GM10266 (cell line): Measurements from ENCODE around the gene ABLIM2.

Experiments
- DNase-seq: peaks from one replicate; pipeline ENCODE4 v3.0.0; 2012; ENCODE audit errors: extremely low spot score
- CTCF ChIP-seq: IDR thresholded peaks from 2 replicates; pipeline ENCODE4 v1.5.1; 2012; ENCODE audit warnings: mild to moderate bottlenecking, low read depth; ENCODE audit not compliant: control insufficient read depth, insufficient read depth; ENCODE audit errors: missing control alignments

ABLIM2 gene

GRCh38 chr4:8118531-8118930, 40.1 kb downstream of the ABLIM2 start:
- DNase-seq, result no peak
- no peak for TF ChIP-seq CTCF

- TF ChIP-seq CTCF, result no peak
- no peak for DNase-seq
Observed at GRCh38 chr4:8118035-8118434, 40.6 kb downstream of the ABLIM2 start.

GRCh38 chr4:8117278-8117682, 41.3 kb downstream of the ABLIM2 start:
- DNase-seq, result no peak
- no peak for TF ChIP-seq CTCF

GRCh38 chr4:8115916-8116315, 42.7 kb downstream of the ABLIM2 start:
- DNase-seq, result no peak

GRCh38 chr4:8115203-8115520, 43.5 kb downstream of the ABLIM2 start:
- no peak for TF ChIP-seq CTCF
- DNase-seq, result no peak

More at GRCh38 chr4:8115916-8116315, 42.7 kb downstream of the ABLIM2 start:
- TF ChIP-seq CTCF, result no peak

- TF ChIP-seq CTCF, result no peak
- no peak for DNase-seq
Observed at GRCh38 chr4:8114456-8115202, 44.0 kb downstream of the ABLIM2 start.

- DNase-seq, result no peak
- no peak for TF ChIP-seq CTCF
Observed at GRCh38 chr4:8113611-8114377, 44.8 kb downstream of the ABLIM2 start.
